GM19099 (cell line): ENCODE results near the gene PPP1R1A.

Experiments
- POLR2A ChIP-seq: IDR thresholded peaks from 3 replicates; pipeline ENCODE4 v1.6.1; 2011; ENCODE audit warnings: low read depth; ENCODE audit not compliant: insufficient read length; ENCODE audit errors: extremely low read depth

PPP1R1A gene

GRCh38 chr12:54608156-54608555 lies 19.7 kb upstream of the PPP1R1A start:
- TF ChIP-seq POLR2A = no peak

GRCh38 chr12:54606556-54606955 lies 18.1 kb upstream of the PPP1R1A start:
- TF ChIP-seq POLR2A = no peak

- TF ChIP-seq POLR2A = no peak
Observed at GRCh38 chr12:54605138-54605970, 16.9 kb upstream of the PPP1R1A start.

GRCh38 chr12:54604436-54604835 lies 16.0 kb upstream of the PPP1R1A start:
- TF ChIP-seq POLR2A = no peak

GRCh38 chr12:54603872-54604271 lies 15.4 kb upstream of the PPP1R1A start:
- no peak for TF ChIP-seq POLR2A

- TF ChIP-seq POLR2A = no peak
Observed at GRCh38 chr12:54603173-54603814, 14.8 kb upstream of the PPP1R1A start.

GRCh38 chr12:54602661-54603060 lies 14.2 kb upstream of the PPP1R1A start:
- no peak for TF ChIP-seq POLR2A

- no peak for TF ChIP-seq POLR2A
Observed at GRCh38 chr12:54601841-54602240, 13.4 kb upstream of the PPP1R1A start.

- TF ChIP-seq POLR2A = no peak
Observed at GRCh38 chr12:54598970-54599369, 10.5 kb upstream of the PPP1R1A start.

GRCh38 chr12:54596526-54596946 lies 8.1 kb upstream of the PPP1R1A start:
- no peak for TF ChIP-seq POLR2A

- TF ChIP-seq POLR2A = no peak
Observed at GRCh38 chr12:54595471-54595870, 7.0 kb upstream of the PPP1R1A start.

- TF ChIP-seq POLR2A = no peak
Observed at GRCh38 chr12:54593725-54594124, 5.3 kb upstream of the PPP1R1A start.

- TF ChIP-seq POLR2A = no peak
Observed at GRCh38 chr12:54593135-54593534, 4.7 kb upstream of the PPP1R1A start.

- TF ChIP-seq POLR2A = no peak
Observed at GRCh38 chr12:54592316-54592715, 3.9 kb upstream of the PPP1R1A start.

- TF ChIP-seq POLR2A = no peak
Observed at GRCh38 chr12:54590978-54591591, 2.6 kb upstream of the PPP1R1A start.

GRCh38 chr12:54589964-54590363 lies 1.5 kb upstream of the PPP1R1A start:
- TF ChIP-seq POLR2A = no peak
